Smooth muscle cell of the coronary artery (primary cell): Measurements from ENCODE around the gene TMEM192. TPM values are rescaled to one million over a fixed set of nuclear protein-coding genes. Genes with fewer than 3 reads are reported as not detected.

Experiments
- total RNA-seq: library from RNA; depleted of rRNA; stranded (reverse); fragments of >200 nt; gene quantifications from 2 replicates; pipeline ENCODE4 v1.2.3, GENCODE V29; 2014; ENCODE audit warnings: low replicate concordance

TMEM192 gene
- total RNA-seq, result 3.5 and 5.2 TPM in 2 replicates

GRCh38 chr4:165112368-165113121, at the start of gene TMEM192:
Gene TMEM192, minus strand, starts transcription at chr4:165112860. Its CDS starts 87 bp downstream, at chr4:165112773.

GRCh38 chr4:165053645-165054044, 59.0 kb downstream of the TMEM192 start, which contains the start of gene TRIM75:
Gene TRIM75, plus strand, starts transcription at chr4:165053866. Its CDS starts 5,282 bp downstream, at chr4:165059148.

GRCh38 chr4:165031436-165032211, 81.0 kb downstream of the TMEM192 start, which contains the start of gene TRIM60:
Gene TRIM60, plus strand, starts transcription at chr4:165031999. Its CDS starts 8,074 bp downstream, at chr4:165040073.

Other genes starting within 250 kb of the TMEM192 start
- gene APELA, start 235.7 kb downstream of the TMEM192 start, total RNA-seq, result 0.23 TPM in 1 of 2 replicates, not detected in the other
- 0.94 and 1.1 TPM in 2 replicates for gene TRIM61, start 135.2 kb downstream of the TMEM192 start, total RNA-seq
- not detected in 2 replicates for gene TRIM60, start 80.9 kb downstream of the TMEM192 start, total RNA-seq
- not detected in 2 replicates for gene TRIM75, start 59.0 kb downstream of the TMEM192 start, total RNA-seq
- gene KLHL2, start 94.7 kb upstream of the TMEM192 start, total RNA-seq, result 16.4 and 24.7 TPM in 2 replicates
- gene MSMO1, start 214.8 kb upstream of the TMEM192 start, total RNA-seq, result 26.4 and 150 TPM in 2 replicates